PC-3 (cell line): ENCODE results near the gene SCG2.

Source experiments
- CTCF ChIP-seq: fragments of 300-600 bp; sonication (generic); conservative IDR thresholded peaks from 2 replicates; pipeline ENCODE4 v1.5.1; 2017; ENCODE audit warnings: antibody characterized with exemption, low read depth, mild to moderate bottlenecking, low read length
- EZH2 ChIP-seq: fragments of 300-600 bp; sonication (generic); IDR thresholded peaks from one replicate; pipeline ENCODE4 v1.6.1; 2017; ENCODE audit warnings: antibody characterized with exemption, mild to moderate bottlenecking, low read length; ENCODE audit not compliant: unreplicated experiment
- EZH2phosphoT487 ChIP-seq: fragments of 300-600 bp; sonication (generic); IDR thresholded peaks from 2 replicates; pipeline ENCODE4 v1.6.1; 2018; ENCODE audit warnings: mild to moderate bottlenecking, antibody characterized with exemption, low read length, borderline replicate concordance

- TF ChIP-seq EZH2 (no peak), CTCF (no peak), EZH2phosphoT487 (no peak)
These were observed 42.0 kb upstream of the SCG2 start for GRCh38 chr2:223644136-223644535.
